K562 treated with DMSO at 1 percent for 12 hours (cell line): ENCODE data around the gene ADCY1. TPM values are rescaled to one million over a fixed set of nuclear protein-coding genes. Genes with fewer than 3 reads are reported as not detected.

Experiments used
- total RNA-seq: library from RNA; unstranded; fragments of 300-600 nt; gene quantifications from 2 replicates; pipeline ENCODE4 v1.2.3, GENCODE V29; 2022; ENCODE audit not compliant: insufficient read depth

Gene ADCY1
- 0.04 TPM in 1 of 2 replicates, not detected in the other for total RNA-seq

DNA sequence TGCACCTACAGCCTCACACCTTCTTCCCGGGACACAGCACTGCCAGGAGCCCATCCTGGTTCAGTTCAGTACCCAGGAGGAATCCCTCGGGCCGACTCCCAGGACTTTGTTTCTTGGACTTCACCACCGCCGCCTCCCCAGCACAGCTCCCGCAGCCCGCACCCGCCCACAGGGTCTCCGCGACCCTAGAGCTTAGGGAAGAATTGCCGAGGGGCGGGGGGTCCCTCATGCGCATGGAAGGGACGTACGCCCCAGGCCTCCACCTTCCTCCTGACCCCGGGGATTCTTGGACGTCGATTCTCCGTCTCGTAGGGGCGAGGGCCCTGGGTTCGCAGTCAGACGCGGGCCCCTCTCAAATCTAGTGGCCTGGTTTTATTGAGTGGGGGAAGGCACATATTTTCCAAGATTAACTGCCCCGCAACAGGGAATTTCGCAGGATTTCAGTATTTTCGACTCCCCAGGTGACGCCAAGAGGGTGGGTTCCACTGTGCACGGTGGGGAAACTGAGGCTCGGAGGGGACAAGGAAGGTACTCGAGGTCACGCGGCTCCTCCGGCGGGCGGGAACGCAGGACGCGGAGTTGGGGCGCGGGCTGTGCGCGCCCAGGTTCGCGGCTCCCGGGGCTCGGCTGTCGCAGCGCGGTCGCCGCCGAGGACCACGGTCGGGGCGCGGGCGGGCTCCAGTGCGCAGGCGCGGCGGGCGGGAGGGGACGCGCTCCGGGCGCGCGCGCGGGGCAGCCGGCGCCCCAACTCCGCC is at the start of gene ADCY1:
ADCY1 (plus strand) TSS at position 708 of the 755 bp plus-strand sequence. CDS start 176 bp downstream, outside the sequence.

